Right ventricle myocardium superior (tissue), 1 donor: ENCODE data around the gene FBXO31. TPM values are rescaled to one million over a fixed set of nuclear protein-coding genes. Genes with fewer than 3 reads are reported as not detected.
A peak's percentile ranks its signal among the peaks of the same experiment; 100 is the strongest.
"Not testable (repeated sequence)": the region's sequence is repeated elsewhere in the genome, so short reads cannot be mapped to it uniquely, and the experiment has no call there.

Source experiments
- ATAC-seq: fragments of 200-7000 bp; cut with Tn5 transposase; one replicate; pipeline ENCODE4 v1.9.1; 2020; ENCODE audit warnings: mild to moderate bottlenecking; ENCODE audit not compliant: poor library complexity
- DNase-seq: peaks from one replicate; pipeline ENCODE4 v3.0.0-alpha.2; 2020
- intact Hi-C: fragments of 100-400 bp; cut with DNase I; formaldehyde crosslinking; loops from one replicate; pipeline ENCODE4 v1.11.2; 2022
- total RNA-seq: library from RNA; stranded (reverse); fragmentation: NEBNext Ultra II Directional; extraction: Animal tissue kit (Norgen Biotek cat#: 25700); gene quantifications from one replicate; pipeline ENCODE4 v1.2.1, GENCODE V29; 2021
- donor health status: DM: no; HTN: yes; CAD: no; lungs with severe emphysema.

FBXO31 gene
- total RNA-seq, 1 donor from 2014 or later = 78.9 TPM

- intact Hi-C loops = loop anchor here (5.0 kb wide), 1 partner anchor 74 kb away; the partner anchor contains the start of gene C16orf95
- DNase-seq (peak; percentile 86), ATAC-seq (peak; percentile 45)
These were observed 7.9 kb upstream of the FBXO31 start for GRCh38 chr16:87391324-87391949.

- intact Hi-C loops = loop anchor here (5.0 kb wide), 1 partner anchor 73 kb away; the partner anchor contains the start of gene C16orf95
- ATAC-seq (no peak), DNase-seq (no peak)
These were observed 7.2 kb upstream of the FBXO31 start for GRCh38 chr16:87390641-87391323.

- intact Hi-C loops = loop anchor here (5.0 kb wide), 1 partner anchor 73 kb away; the partner anchor contains the start of gene C16orf95
- ATAC-seq, DNase-seq: not testable (repeated sequence)
These were observed 6.3 kb upstream of the FBXO31 start for GRCh38 chr16:87389914-87390313.

- intact Hi-C loops = no loop called here
- no peak for DNase-seq
- ATAC-seq = no peak
These were observed 5.7 kb upstream of the FBXO31 start for GRCh38 chr16:87389245-87389644.

GRCh38 chr16:87388818-87389134 is 5.2 kb upstream of the FBXO31 start:
- DNase-seq (no peak), ATAC-seq (no peak)
- intact Hi-C loops = no loop called here

- intact Hi-C loops = no loop called here
- ATAC-seq (peak; percentile 67), DNase-seq (peak; percentile 92)
These were observed 4.6 kb upstream of the FBXO31 start for GRCh38 chr16:87387942-87388817.

- not testable (repeated sequence) for DNase-seq, ATAC-seq
- intact Hi-C loops = loop anchor here (5.0 kb wide), 1 partner anchor 58 kb away; no protein-coding TSS in a partner anchor
These were observed 1.2 kb upstream of the FBXO31 start for GRCh38 chr16:87384875-87385167.

GRCh38 chr16:87384162-87384874 is 742 bp upstream of the FBXO31 start:
- ATAC-seq (peak; percentile 47), DNase-seq (peak; percentile 80)
- intact Hi-C loops = loop anchor here (5.0 kb wide), 1 partner anchor 57 kb away; no protein-coding TSS in a partner anchor

GRCh38 chr16:87382023-87382785 is 1.4 kb downstream of the FBXO31 start:
- DNase-seq (no peak), ATAC-seq (no peak)
- intact Hi-C loops = loop anchor here (5.0 kb wide), 1 partner anchor 55 kb away; no protein-coding TSS in a partner anchor

- intact Hi-C loops = loop anchor here (5.0 kb wide), 1 partner anchor 54 kb away; no protein-coding TSS in a partner anchor
- DNase-seq (no peak), ATAC-seq (no peak)
These were observed 2.7 kb downstream of the FBXO31 start for GRCh38 chr16:87380881-87381280.

GRCh38 chr16:87380403-87380802 is 3.2 kb downstream of the FBXO31 start:
- no peak for ATAC-seq
- DNase-seq = no peak
- intact Hi-C loops = loop anchor here (5.0 kb wide), 1 partner anchor 53 kb away; no protein-coding TSS in a partner anchor

- ATAC-seq, intact Hi-C loops: not testable (repeated sequence)
These were observed 4.2 kb downstream of the FBXO31 start for GRCh38 chr16:87379312-87379752.

GRCh38 chr16:87376660-87377059 is 6.9 kb downstream of the FBXO31 start:
- intact Hi-C loops = no loop called here
- no peak for DNase-seq
- no peak for ATAC-seq

More at GRCh38 chr16:87379312-87379752, 4.2 kb downstream of the FBXO31 start:
- DNase-seq = not testable (repeated sequence)

- DNase-seq (no peak), ATAC-seq (peak; percentile 69)
- intact Hi-C loops = no loop called here
These were observed 8.0 kb downstream of the FBXO31 start for GRCh38 chr16:87375426-87376135.

- intact Hi-C loops = no loop called here
- DNase-seq = peak; percentile 15
- no peak for ATAC-seq
These were observed 9.3 kb downstream of the FBXO31 start for GRCh38 chr16:87374313-87374712.

- DNase-seq = no peak
- intact Hi-C loops = no loop called here
- ATAC-seq = no peak
These were observed 11.3 kb downstream of the FBXO31 start for GRCh38 chr16:87372305-87372704.

GRCh38 chr16:87371261-87371866 is 12.2 kb downstream of the FBXO31 start:
- ATAC-seq (peak; percentile 21), DNase-seq (peak; percentile 46)
- intact Hi-C loops = no loop called here
